ENCODE data around the gene EVA1A.

Gene EVA1A

GRCh38 chr2:75558136-75558535 lies 2.6 kb downstream of the EVA1A start:
- no peak overlapping the region for H3K9ac ChIP-seq
- H3K4me1 ChIP-seq, result no peaks in the 10 kb centered on the region
- H3K9me3 ChIP-seq, result no peaks in the 10 kb centered on the region
- H3K4me2 ChIP-seq, result no peak overlapping the region
- H3K36me3 ChIP-seq, result no peaks in the 10 kb centered on the region
- peaks cover 23% of the 10 kb centered on the region; the same call in 1 of the 2 replicates for H3K27me3 ChIP-seq
- H3K4me3 ChIP-seq, result no peak overlapping the region
- no peak for TF ChIP-seq Cebpa-rat (IDR thresholded peaks at IDR 0.05)
- H4K20me1 ChIP-seq, result no peaks in the 10 kb centered on the region
- no peak overlapping the region for H3K27ac ChIP-seq

GRCh38 chr2:75557474-75558133 lies 3.1 kb downstream of the EVA1A start:
- H3K4me2 ChIP-seq, result no peak overlapping the region
- TF ChIP-seq Cebpa-rat (IDR thresholded peaks at IDR 0.05), result no peak
- H4K20me1 ChIP-seq, result no peaks in the 10 kb centered on the region
- H3K27me3 ChIP-seq, result peaks cover 23% of the 10 kb centered on the region; the same call in 1 of the 2 replicates
- no peaks in the 10 kb centered on the region for H3K4me1 ChIP-seq
- H3K27ac ChIP-seq, result no peak overlapping the region
- no peak overlapping the region for H3K9ac ChIP-seq
- H3K36me3 ChIP-seq, result no peaks in the 10 kb centered on the region
- no peak overlapping the region for H3K4me3 ChIP-seq
- H3K9me3 ChIP-seq, result no peaks in the 10 kb centered on the region

GRCh38 chr2:75556679-75557366 lies 3.9 kb downstream of the EVA1A start:
- H4K20me1 ChIP-seq, result no peaks in the 10 kb centered on the region
- H3K4me1 ChIP-seq, result no peaks in the 10 kb centered on the region

GRCh38 chr2:75555701-75556100 lies 5.0 kb downstream of the EVA1A start:
- H4K20me1 ChIP-seq, result no peaks in the 10 kb centered on the region
- no peak overlapping the region for H3K4me2 ChIP-seq
- no peak overlapping the region for H3K9ac ChIP-seq
- no peak overlapping the region for H3K27ac ChIP-seq
- peaks cover 10% of the 10 kb centered on the region; the same call in 1 of the 2 replicates for H3K27me3 ChIP-seq
- no peaks in the 10 kb centered on the region for H3K9me3 ChIP-seq
- H3K4me1 ChIP-seq, result no peaks in the 10 kb centered on the region
- no peak for TF ChIP-seq Cebpa-rat (IDR thresholded peaks at IDR 0.05)
- H3K36me3 ChIP-seq, result no peaks in the 10 kb centered on the region
- H3K4me3 ChIP-seq, result no peak overlapping the region

More at GRCh38 chr2:75556679-75557366, 3.9 kb downstream of the EVA1A start:
- H3K4me3 ChIP-seq, result no peak overlapping the region
- H3K4me2 ChIP-seq, result no peak overlapping the region
- no peaks in the 10 kb centered on the region for H3K36me3 ChIP-seq
- no peaks in the 10 kb centered on the region for H3K9me3 ChIP-seq
- TF ChIP-seq Cebpa-rat (IDR thresholded peaks at IDR 0.05), result no peak
- no peak overlapping the region for H3K27ac ChIP-seq
- H3K9ac ChIP-seq, result no peak overlapping the region
- H3K27me3 ChIP-seq, result peaks cover 21% of the 10 kb centered on the region; the same call in 1 of the 2 replicates

- no peaks in the 10 kb centered on the region for H3K36me3 ChIP-seq
- no peak overlapping the region for H3K4me2 ChIP-seq
- H3K4me1 ChIP-seq, result no peaks in the 10 kb centered on the region
- no peak overlapping the region for H3K27ac ChIP-seq
- H4K20me1 ChIP-seq, result no peaks in the 10 kb centered on the region
- no peaks in the 10 kb centered on the region for H3K27me3 ChIP-seq
- H3K9ac ChIP-seq, result no peak overlapping the region
- H3K4me3 ChIP-seq, result no peak overlapping the region
- H3K9me3 ChIP-seq, result no peaks in the 10 kb centered on the region
- no peak for TF ChIP-seq Cebpa-rat (IDR thresholded peaks at IDR 0.05)
Observed at GRCh38 chr2:75553935-75554531, 6.7 kb downstream of the EVA1A start.

- Histone ChIP-seq H3K27me3 (no peaks in the 10 kb centered on the region), H3K9ac (no peak overlapping the region), H3K4me1 (no peaks in the 10 kb centered on the region), H3K4me3 (no peak overlapping the region), H3K9me3 (no peaks in the 10 kb centered on the region), H3K36me3 (no peaks in the 10 kb centered on the region), H3K4me2 (no peak overlapping the region), H3K27ac (no peak overlapping the region), H4K20me1 (no peaks in the 10 kb centered on the region)
- no peak for TF ChIP-seq Cebpa-rat (IDR thresholded peaks at IDR 0.05)
Observed at GRCh38 chr2:75552222-75552621, 8.5 kb downstream of the EVA1A start.

- no peak overlapping the region for H3K4me2 ChIP-seq
- H3K9me3 ChIP-seq, result no peaks in the 10 kb centered on the region
- H3K27ac ChIP-seq, result no peak overlapping the region
- no peaks in the 10 kb centered on the region for H3K4me1 ChIP-seq
- H4K20me1 ChIP-seq, result no peaks in the 10 kb centered on the region
- no peak overlapping the region for H3K4me3 ChIP-seq
- no peak for TF ChIP-seq Cebpa-rat (IDR thresholded peaks at IDR 0.05)
- H3K9ac ChIP-seq, result no peak overlapping the region
- H3K36me3 ChIP-seq, result no peaks in the 10 kb centered on the region
- no peaks in the 10 kb centered on the region for H3K27me3 ChIP-seq
Observed at GRCh38 chr2:75551434-75551833, 9.3 kb downstream of the EVA1A start.

- H3K27me3 ChIP-seq, result no peaks in the 10 kb centered on the region
- H3K9ac ChIP-seq, result no peak overlapping the region
- no peak overlapping the region for H3K4me3 ChIP-seq
- no peak for TF ChIP-seq Cebpa-rat (IDR thresholded peaks at IDR 0.05)
- H3K4me2 ChIP-seq, result no peak overlapping the region
- H3K4me1 ChIP-seq, result no peaks in the 10 kb centered on the region
- H3K27ac ChIP-seq, result no peak overlapping the region
- no peaks in the 10 kb centered on the region for H3K9me3 ChIP-seq
- no peaks in the 10 kb centered on the region for H3K36me3 ChIP-seq
- no peaks in the 10 kb centered on the region for H4K20me1 ChIP-seq
Observed at GRCh38 chr2:75549401-75550253, 11.1 kb downstream of the EVA1A start.

- H3K36me3 ChIP-seq, result no peaks in the 10 kb centered on the region
- H3K9ac ChIP-seq, result no peak overlapping the region
- H4K20me1 ChIP-seq, result no peaks in the 10 kb centered on the region
- no peaks in the 10 kb centered on the region for H3K9me3 ChIP-seq
- no peak overlapping the region for H3K27ac ChIP-seq
- no peaks in the 10 kb centered on the region for H3K27me3 ChIP-seq
- TF ChIP-seq Cebpa-rat (IDR thresholded peaks at IDR 0.05), result no peak
- H3K4me2 ChIP-seq, result no peak overlapping the region
- H3K4me1 ChIP-seq, result no peaks in the 10 kb centered on the region
- no peak overlapping the region for H3K4me3 ChIP-seq
Observed at GRCh38 chr2:75548036-75548573, 12.6 kb downstream of the EVA1A start.

Measured in BLaER1 (cell line).